GM12873 (cell line): ENCODE data around the gene CCDC170.
A peak's percentile ranks its signal among the peaks of the same experiment; 100 is the strongest.

Experiments
- TF ChIP-seq, protein P1 (sequence below): IDR thresholded peaks from 2 replicates; pipeline ENCODE4 v1.5.1; 2012; ENCODE audit warnings: low read depth, mild to moderate bottlenecking, moderate library complexity, low read length, control low read depth; ENCODE audit not compliant: insufficient read depth; ENCODE audit errors: missing control alignments

Gene CCDC170

DNA sequence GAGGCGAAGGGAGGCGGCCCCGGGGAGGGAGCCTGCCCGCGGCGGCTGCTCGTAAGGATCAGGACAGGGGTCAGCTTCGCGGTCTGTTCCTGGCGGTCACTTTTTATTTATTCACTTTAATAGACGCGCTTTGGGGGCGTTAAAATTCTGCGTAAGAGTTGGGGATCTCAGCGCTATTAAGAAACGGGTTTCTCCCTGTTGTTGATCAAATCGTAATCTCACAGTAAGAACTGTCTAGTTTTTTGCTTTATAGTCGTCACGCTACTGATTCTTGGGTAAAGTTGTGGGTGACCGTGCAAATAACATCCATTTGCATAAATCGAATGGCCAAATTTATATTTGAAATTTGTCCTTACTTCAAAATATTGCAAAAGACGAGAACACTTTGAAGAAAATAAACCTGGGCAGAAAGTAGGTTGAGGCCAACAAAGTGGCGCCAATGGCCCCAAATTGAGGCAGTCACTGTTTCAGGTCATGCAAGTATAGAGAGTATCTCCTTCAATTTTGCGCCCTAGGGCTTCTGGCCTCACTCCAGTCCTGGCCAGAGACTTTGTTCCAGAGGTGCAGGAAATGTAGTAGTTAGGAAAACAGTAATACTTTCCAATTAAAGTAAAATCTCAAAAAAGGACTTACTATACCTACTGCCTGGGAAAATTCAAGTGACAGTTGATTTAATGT is 40.9 kb upstream of the CCDC170 start:
- TF ChIP-seq, protein P1, sequence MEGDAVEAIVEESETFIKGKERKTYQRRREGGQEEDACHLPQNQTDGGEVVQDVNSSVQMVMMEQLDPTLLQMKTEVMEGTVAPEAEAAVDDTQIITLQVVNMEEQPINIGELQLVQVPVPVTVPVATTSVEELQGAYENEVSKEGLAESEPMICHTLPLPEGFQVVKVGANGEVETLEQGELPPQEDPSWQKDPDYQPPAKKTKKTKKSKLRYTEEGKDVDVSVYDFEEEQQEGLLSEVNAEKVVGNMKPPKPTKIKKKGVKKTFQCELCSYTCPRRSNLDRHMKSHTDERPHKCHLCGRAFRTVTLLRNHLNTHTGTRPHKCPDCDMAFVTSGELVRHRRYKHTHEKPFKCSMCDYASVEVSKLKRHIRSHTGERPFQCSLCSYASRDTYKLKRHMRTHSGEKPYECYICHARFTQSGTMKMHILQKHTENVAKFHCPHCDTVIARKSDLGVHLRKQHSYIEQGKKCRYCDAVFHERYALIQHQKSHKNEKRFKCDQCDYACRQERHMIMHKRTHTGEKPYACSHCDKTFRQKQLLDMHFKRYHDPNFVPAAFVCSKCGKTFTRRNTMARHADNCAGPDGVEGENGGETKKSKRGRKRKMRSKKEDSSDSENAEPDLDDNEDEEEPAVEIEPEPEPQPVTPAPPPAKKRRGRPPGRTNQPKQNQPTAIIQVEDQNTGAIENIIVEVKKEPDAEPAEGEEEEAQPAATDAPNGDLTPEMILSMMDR = no peak

DNA sequence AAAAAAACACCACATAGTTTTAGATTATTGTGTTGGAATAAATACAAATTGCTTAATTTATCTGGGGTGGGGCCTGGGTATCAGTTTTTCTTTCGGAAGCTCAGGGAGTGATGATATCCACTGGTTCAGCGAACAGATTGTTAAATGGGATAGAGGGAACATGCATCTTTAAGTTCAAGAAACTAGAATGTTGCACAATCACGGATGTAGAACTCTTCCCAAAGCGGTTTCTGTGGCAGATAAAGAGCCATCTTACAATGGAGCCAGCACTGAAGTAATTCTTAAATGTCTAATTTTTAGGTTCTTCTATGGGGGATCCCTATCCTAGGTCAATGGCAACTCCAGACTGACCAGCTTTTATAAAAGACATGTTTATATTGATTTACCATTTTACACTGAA is 32.1 kb upstream of the CCDC170 start:
- TF ChIP-seq, protein P1 = no peak

DNA sequence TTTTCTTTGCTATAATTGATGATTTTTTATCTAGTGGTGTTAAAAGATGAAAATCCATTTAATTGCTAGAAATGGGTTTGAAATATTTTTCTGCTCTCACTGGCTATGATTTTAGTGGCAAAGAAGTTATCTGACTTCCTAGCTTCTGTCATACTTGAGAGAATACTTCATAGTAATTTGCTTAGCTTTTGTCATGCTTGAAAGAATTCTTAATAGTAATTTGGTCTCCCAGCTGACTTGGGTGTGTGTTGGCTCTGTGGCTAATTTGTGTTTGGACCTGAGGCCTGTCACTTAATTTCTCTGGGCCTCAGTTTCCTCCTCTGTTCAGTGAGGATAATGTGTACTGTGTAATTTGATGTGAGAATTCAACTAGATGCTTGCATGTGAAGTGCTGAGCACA is 29.1 kb upstream of the CCDC170 start:
- TF ChIP-seq, protein P1 = no peak

DNA sequence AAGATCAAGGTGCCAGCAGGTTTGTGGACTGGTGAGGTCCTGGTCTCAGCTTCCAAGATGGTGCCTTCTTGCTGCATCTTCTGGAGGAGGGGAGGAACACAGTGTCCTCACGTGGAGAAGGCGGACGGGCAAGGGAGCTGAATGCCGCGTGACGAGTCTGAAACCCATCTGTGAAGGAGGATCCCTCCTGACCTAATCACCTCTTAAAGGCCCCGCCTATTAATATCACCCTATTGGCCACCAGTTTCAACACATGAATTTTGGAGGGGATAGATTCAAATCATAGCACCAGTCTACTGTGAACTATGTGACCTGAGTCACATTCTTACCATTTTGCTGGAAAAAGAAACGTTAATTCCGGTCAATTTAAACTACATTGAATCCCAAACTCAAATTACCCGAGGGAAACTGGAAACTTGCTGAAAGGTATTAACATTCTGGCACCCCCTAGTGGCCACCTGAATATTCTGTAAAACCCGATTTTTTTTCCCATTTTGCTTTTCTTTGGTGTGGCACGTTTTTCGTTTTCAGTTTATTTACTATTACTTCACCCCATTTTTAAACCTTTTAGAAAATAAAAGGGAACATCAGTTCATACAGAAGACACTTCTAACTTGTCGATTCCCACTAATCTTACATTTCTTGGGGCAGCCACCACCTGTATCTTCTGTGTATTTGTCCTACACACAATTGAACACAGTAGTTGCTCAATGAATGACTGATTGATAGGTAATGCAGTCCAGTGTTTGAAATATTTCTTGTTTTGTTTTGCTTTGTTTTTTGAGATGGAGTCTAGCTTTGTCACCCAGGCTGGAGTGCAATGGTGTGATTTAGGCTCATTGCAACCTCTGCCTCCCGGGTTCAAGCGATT is 17.9 kb upstream of the CCDC170 start:
- TF ChIP-seq, protein P1 = peak; percentile 71

DNA sequence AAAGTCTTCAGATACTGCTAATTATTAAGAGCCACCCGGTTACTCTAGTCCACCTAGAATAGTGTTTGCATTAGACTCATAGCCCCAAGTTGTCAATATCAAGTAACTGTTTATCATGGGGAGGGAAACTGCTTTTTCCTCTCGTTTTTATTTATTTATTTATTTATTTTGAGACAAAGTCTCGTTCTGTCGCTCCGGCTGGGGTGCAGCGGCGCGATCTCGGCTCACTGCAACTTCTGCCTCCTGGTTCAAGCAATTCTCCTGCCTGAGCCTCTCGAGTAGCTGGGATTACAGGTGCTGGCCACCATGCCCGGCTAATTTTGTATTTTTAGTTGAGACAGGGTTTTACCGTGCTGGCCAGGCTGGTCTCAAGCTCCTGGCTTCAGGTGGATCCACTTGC is 16.1 kb upstream of the CCDC170 start:
- TF ChIP-seq, protein P1 = no peak

DNA sequence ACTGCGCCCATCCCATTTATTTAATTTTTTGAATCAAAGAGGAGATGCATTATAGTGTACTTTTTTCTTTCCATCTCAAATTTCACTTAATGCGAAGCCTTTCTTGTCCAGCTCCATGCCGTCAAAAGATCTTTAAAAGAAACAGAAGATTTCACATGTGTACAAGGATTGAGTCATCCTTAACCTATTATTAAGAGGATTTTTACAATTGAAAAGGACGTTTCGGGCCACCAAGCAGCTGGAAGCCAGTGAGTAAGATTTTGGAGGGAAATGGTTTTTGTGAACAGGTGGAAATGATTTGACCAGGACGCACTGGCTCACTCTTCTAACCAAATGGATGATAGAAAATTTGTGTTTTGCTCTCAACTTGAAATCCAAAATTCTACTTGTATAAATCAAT is 15.1 kb upstream of the CCDC170 start:
- TF ChIP-seq, protein P1 = no peak

DNA sequence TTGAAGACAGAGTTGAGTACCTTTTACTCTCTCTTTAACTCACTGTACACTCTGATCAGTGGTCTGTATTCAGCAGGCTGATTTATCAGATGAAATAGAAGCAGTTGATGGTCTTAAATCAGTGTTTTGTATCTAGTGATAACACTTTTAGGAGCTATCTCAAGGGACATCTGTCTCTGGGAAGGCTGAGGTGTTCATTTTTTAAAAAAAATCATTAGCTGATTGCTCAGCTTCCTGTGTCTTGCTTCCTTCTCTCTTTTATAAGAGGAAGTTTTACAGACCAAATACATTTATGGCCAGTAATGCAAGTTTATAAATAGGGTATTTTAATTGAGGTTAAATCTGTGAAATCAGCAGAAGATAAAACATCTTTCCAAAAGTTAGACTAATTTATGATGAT is 12.0 kb upstream of the CCDC170 start:
- TF ChIP-seq, protein P1 = no peak
